GM18526 (cell line): ENCODE results near the gene IFNA7.
"Not testable (repeated sequence)": the region's sequence is repeated elsewhere in the genome, so short reads cannot be mapped to it uniquely, and the experiment has no call there.

Experiments
- POLR2A ChIP-seq: IDR thresholded peaks from 3 replicates; pipeline ENCODE4 v1.6.1; 2011; ENCODE audit not compliant: insufficient read length; ENCODE audit errors: extremely low read depth

Gene IFNA7

DNA sequence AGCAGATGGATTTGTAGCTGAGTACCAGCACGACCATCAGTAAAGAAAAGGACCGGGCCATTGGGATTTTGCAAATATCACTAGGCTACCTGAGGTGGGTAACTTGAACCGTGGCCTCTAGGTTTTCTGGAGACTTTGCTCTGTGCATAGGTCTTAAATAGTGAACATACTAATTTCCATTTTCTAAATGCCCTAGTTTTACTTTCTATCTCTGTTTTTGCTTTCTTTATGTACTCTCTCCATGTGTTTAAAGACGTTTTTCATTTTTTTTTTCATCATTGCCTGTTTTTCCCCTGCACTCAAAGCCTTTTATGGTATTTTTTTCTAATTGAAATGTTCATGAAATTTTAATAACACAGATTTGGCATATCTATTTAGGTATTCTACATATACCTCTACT lies at the start of gene IFNA7:
TSS of gene IFNA7 (minus strand) at position 101 of the 400 bp plus-strand sequence. CDS start at position 61, 40 bp downstream.
- not testable (repeated sequence) for TF ChIP-seq POLR2A

DNA sequence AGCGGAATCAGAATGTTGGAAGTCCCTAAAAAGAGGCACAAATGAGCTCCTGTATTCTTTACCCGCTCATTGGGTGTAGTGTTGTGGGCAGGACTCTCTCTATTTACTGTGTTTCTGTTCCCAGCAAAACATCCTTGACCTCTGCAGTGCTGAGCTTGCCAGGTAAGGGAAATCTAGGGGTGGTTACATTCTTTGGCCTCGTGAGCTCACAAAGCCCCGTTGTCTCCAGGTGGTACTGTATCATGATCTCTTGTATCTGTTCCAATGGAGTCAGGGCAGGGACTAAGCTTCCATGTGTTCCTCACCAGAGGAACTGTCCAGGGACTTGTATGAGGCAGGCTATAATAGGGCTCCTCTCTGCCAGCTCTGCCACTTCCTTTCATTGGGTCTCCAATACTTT lies 49.6 kb upstream of the IFNA7 start:
- TF ChIP-seq POLR2A: no peak

DNA sequence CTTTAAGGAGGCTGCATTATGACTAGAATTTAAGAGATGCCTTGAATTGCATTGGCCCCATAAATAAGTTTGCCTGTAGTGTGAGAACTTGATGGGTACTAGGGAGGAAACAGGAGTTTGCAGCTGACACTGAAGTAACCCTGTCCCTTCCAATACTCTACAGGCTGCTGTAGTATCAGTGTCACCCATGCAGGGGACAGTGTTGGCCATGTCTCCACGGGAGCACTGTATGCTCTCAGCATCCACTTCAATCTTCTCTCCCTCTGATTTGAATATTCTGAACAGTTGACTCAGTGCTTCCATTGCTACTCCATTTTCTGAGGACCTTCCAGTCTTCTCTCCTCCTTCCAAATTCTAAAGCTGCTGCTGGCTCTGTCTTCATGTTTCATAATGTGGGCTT lies 49.2 kb upstream of the IFNA7 start:
- no peak for TF ChIP-seq POLR2A

DNA sequence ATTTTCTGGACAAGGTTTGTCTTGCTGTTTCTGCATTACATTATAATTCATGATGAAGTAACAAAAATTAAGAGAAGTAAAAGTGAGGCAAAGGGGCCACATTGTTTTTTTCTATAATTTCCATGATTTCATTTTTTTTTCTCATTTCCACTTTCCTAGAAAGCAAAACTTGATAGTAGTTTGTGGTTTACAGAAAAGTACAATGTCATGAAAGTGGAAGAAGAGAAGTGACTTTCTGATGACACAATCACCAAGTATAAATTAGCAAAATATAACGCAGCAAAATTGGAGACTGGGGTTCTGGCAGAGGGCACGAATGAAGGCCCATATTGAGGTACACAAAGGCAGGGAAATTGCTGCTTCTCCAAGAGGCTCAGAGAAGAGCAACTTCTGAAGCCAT lies 42.8 kb upstream of the IFNA7 start:
- TF ChIP-seq POLR2A: no peak

DNA sequence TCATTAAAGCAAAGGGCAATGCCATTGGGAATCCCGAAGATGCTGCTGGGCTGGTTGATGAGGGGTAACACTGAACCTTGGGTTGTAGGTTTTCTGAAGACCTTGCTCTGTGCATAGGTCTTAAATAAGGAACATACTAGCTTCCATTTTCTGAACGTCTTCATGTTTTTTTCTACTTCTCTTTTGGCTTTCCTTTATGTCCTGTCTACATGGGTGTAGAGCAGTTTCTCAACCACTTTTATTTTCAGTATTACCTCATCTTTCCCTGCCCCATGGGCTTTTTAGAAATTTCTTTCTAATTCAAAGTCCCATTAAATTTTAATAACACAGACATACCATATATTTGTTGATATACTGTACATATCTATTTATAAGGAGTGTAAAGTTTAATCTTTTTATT lies 37.9 kb upstream of the IFNA7 start, which contains the start of gene IFNA14:
TSS of gene IFNA14 (minus strand) at position 95 of the 400 bp plus-strand sequence. CDS start at position 25, 70 bp downstream.
- TF ChIP-seq POLR2A: no peak

DNA sequence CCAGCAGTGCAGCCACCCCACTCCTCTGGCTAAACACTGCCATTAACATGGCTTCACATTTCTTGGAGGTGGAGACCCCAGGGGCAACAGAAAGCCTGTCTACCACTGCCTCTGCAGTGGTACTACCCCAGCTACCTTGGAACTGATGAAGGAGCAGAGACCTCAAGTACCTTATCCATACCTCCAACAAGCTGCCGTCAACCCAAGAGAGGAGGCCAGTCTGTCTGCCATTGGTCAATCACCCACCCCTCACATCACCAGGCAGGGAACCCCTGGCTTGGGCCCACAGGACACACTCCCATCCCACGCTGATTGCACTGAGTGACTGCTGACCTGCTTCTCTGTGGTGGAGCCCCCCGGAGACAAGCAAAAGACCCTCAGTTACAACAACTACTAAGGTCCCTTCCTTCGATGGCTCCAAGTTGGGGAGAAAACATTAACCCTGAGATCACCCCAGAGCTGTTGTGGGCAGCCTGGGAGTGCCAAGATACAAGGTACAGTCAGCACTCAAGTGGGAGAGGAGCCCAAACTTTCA lies 32.2 kb upstream of the IFNA7 start:
- no peak for TF ChIP-seq POLR2A

DNA sequence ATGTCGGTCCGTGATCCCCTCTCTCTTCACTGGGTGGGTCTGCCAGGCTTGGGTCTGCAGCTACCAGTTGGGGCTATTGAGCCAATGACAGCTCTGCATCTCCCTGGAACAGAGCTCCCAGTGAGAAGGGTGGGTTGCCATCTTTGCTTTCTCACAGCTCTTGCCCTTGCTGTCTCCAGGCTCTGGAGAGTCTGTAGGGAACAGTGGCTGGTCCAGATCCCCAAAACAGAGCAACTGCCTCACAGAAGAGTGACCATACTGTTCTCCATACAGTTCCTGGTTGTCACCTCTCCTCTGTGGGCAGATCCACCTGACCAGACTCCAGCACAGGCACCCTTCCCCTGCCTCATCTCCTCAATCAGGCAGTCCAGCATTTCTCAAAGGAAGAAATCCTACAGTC lies 31.3 kb upstream of the IFNA7 start:
- TF ChIP-seq POLR2A: no peak

DNA sequence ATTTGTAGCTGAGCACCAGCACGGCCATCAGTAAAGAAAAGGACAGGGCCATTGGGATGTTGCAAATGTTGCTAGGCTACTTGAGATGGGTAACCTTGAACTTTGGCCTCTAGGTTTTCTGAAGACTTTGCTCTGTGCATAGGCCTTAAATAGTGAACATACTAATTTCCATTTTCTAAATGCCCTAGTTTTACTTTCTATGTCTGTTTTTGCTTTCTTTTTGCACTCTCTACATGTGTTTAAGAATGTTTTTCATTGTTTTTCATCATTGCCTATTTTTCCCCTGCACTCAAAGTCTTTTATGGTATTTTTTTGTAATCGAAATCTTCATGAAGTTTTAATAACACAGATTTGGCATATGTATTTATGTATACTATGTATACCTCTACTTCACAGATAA lies 26.1 kb upstream of the IFNA7 start, which contains the start of gene IFNA17:
TSS of gene IFNA17 (minus strand) at position 101 of the 400 bp plus-strand sequence. CDS start at position 52, 49 bp downstream.
- TF ChIP-seq POLR2A: no peak

DNA sequence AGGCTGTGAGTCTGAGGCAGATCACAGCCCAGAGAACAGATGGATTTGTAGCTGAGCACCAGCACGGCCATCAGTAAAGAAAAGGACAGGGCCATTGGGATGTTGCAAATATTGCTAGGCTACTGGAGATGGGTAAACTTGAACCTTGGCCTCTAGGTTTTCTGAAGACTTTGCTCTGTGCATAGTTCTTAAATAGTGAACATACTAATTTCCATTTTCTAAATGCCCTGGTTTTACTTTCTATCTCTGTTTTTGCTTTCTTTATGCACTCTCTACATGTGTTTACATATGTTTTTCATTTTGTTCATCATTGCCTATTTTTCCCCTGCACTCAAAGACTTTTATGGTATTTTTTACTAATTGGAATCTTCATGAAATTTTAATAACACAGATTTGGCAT lies 15.2 kb upstream of the IFNA7 start, which contains the start of gene IFNA16:
TSS of gene IFNA16 (minus strand) at position 101 of the 400 bp plus-strand sequence. CDS start at position 95, 6 bp downstream.
- TF ChIP-seq POLR2A: not testable (repeated sequence)

DNA sequence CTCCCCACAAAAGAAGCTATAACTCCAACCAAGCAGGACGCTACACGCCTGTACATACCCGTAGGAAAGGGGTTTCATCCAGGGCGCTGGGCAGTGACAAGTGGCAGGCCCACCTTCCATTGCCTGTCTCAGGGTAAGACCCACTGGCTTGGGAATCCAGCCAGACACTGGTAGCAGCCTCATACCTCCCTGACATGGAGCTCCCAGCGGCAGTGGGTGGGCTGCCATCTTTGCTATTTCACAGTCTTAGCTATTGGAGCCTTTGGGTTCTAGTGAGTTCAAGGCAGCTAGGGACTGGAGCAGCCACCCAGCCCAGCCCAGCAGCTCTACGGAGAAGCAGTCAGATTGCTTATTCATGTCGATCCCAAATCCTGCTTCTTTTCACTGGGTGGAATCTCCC lies 8.3 kb upstream of the IFNA7 start:
- no peak for TF ChIP-seq POLR2A

DNA sequence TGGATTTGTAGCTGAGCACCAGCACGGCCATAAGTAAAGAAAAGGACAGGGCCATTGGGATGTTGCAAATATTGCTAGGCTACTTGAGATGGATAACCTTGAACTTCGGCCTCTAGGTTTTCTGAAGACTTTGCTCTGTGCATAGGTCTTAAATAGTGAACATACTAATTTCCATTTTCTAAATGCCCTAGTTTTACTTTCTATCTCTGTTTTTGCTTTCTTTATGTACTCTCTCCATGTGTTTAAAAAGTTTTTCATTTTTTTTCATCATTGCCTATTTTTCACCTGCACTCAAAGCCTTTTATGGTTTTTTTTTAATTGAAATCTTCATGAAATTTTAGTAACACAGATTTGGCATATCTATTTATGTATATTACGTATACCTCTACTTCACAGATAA lies 5.0 kb upstream of the IFNA7 start, which contains the start of gene IFNA10:
TSS of gene IFNA10 (minus strand) at position 101 of the 400 bp plus-strand sequence. CDS start at position 55, 46 bp downstream.
- not testable (repeated sequence) for TF ChIP-seq POLR2A

DNA sequence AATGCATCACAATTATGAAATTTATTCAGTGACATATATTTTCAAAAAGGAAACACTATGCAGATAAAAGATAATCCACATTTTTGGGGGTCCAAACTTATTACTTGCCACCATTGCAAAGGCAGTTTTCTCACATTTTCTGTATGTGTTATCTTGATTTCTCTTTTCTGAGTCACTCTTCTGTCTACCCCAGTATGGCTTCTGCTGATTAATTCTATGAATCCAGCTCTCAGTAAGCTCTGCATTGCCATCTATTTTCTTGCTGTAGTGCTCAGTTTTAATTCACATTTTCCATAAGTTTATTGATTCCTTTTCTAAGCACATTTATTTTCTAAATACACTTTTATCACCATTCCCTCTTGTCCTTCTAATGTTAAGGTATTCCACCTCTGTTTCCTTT lies 3.2 kb upstream of the IFNA7 start:
- no peak for TF ChIP-seq POLR2A

DNA sequence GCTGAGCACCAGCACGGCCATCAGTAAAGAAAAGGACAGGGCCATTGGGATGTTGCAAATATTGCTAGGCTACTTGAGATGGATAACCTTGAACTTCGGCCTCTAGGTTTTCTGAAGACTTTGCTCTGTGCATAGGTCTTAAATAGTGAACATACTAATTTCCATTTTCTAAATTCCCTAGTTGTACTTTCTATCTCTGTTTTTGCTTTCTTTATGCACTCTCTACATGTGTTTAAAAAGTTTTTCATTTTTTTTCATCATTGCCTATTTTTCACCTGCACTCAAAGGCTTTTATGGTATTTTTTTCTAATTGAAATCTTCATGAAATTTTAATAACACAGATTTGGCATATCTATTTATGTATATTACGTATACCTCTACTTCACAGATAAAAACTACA lies 14.5 kb downstream of the IFNA7 start, which contains the start of gene IFNA4:
TSS of gene IFNA4 (minus strand) at position 101 of the 400 bp plus-strand sequence. CDS start at position 45, 56 bp downstream.
- not testable (repeated sequence) for TF ChIP-seq POLR2A

DNA sequence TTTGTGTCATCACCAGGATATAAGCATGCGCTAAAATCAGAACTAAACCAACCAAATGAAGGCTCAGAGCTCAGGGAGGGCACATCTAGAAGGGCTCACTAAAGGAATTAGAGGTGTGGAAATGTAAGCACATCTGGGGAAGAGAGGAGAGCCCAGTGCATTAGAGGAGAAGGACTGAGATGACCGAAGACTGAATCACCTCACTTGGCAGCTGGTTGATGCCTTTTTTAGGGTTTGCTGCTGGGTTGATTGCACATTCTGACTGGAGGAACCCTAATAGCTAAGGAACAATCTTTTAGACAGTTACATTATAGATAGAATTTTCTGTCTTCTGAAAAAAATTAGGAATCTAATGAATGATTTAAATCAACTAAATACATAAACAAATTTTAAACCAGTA lies 27.3 kb downstream of the IFNA7 start:
- no peak for TF ChIP-seq POLR2A

DNA sequence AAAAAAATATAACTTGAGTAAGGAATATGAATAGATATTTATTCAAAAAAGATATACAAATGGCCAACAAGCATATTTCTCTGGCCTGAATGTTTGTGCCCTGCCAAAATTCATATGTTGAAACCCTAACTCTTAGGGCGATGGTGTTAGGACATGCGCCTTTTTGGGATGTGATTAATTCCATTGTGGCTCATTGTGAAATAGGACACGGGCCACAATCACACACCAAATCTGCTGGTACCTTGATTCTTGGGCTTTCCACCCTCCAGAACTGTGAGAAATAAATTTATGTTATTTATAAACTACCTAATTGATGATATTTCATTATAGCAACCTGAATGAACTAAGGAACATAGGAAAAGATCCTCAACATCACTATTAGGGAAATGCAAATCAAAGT lies 29.8 kb downstream of the IFNA7 start:
- TF ChIP-seq POLR2A: no peak

DNA sequence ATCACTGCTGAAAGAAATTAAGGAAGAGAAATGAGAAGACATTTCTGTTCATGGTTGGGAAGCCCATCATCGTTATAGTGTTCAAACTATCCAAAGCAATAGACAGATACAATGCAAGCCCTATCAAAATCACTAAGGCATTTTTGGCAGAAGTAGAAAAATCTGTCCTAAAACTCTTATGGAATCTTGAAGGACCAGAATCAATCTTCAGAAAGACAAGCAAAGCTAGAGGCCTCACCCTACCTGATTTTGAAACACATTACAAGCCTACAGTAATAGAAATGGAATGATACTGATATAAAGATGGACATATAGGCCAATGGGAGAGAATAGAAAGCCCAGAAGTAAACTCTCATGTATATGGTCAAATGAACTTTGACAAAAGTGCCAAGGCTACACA lies 30.7 kb downstream of the IFNA7 start:
- no peak for TF ChIP-seq POLR2A

DNA sequence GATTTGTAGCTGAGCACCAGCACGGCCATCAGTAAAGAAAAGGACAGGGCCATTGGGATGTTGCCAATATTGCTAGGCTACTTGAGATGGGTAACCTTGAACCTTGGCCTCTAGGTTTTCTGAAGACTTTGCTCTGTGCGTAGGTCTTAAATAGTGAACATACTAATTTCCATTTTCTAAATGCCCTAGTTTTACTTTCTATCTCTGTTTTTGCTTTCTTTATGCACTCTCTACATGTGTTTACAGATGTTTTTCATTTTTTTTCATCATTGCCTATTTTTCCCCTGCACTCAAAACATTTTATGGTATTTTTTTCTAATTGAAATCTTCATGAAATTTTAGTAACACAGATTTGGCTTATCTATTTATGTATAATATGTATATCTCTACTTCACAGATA lies 35.4 kb downstream of the IFNA7 start, which contains the start of gene IFNA21:
TSS of gene IFNA21 (minus strand) at position 101 of the 400 bp plus-strand sequence. CDS start at position 53, 48 bp downstream.
- TF ChIP-seq POLR2A: not testable (repeated sequence)
